Suprapubic skin (tissue), 4 donors: Measurements from ENCODE around the gene NDN. TPM values are rescaled to one million over a fixed set of nuclear protein-coding genes. Genes with fewer than 3 reads are reported as not detected.

Source experiments
- DNase-seq, 2 donors: peaks; one replicate each; pipeline ENCODE4 v3.0.0-alpha.2; 2019; ENCODE audit warnings: low spot score in 2 of 2
- H3K27ac ChIP-seq: fragments of 200-600 bp; sonication (generic); one replicate; pipeline ENCODE4 v1.5.1; 2019
- H3K27me3 ChIP-seq: fragments of 200-600 bp; sonication (generic); one replicate; pipeline ENCODE4 v1.5.1; 2019
- H3K36me3 ChIP-seq: fragments of 200-600 bp; sonication (generic); one replicate; pipeline ENCODE4 v1.5.1; 2019
- H3K4me1 ChIP-seq: fragments of 200-600 bp; sonication (generic); one replicate; pipeline ENCODE4 v1.5.1; 2019
- H3K4me3 ChIP-seq: fragments of 200-600 bp; sonication (generic); one replicate; pipeline ENCODE4 v1.5.1; 2019; ENCODE audit warnings: mild to moderate bottlenecking
- H3K9me3 ChIP-seq: fragments of 200-600 bp; sonication (generic); one replicate; pipeline ENCODE4 v1.5.1; 2019
- CTCF ChIP-seq, 2 donors: fragments of 200-600 bp in 1 of 2; fragments of 450-650 bp in 1 of 2; sonication (generic) in 1 of 2; IDR thresholded peaks; one replicate each; pipeline ENCODE4 v1.5.1; 2016 to 2019; ENCODE audit warnings: antibody characterized with exemption in 2 of 2, mild to moderate bottlenecking in 1 of 2, moderate library complexity in 1 of 2
- EP300 ChIP-seq: sonication (generic); formaldehyde crosslinking; IDR thresholded peaks from one replicate; pipeline ENCODE4 v1.6.1; 2017; ENCODE audit warnings: antibody characterized with exemption
- POLR2A ChIP-seq, 2 donors: fragments of 450-650 bp; IDR thresholded peaks; one replicate each; pipeline ENCODE4 v1.6.1; 2017; ENCODE audit warnings: antibody characterized with exemption in 2 of 2, mild to moderate bottlenecking in 2 of 2, moderate library complexity in 2 of 2
- POLR2AphosphoS5 ChIP-seq, 3 donors: sonication (generic); formaldehyde crosslinking; IDR thresholded peaks; one replicate each; pipeline ENCODE4 v1.6.1; 2017; ENCODE audit warnings: antibody characterized with exemption in 3 of 3
- WGBS: methylation state at CpG from one replicate; pipeline ENCODE4 v1.1.5; 2018; 5-methylcytosine and 5-hydroxymethylcytosine counted together
- total RNA-seq, 4 donors: library from RNA; depleted of rRNA; stranded (reverse); fragments of >200 nt; gene quantifications; one replicate each; pipeline ENCODE4 v1.1.0, GENCODE V29; 2016

The NDN gene
- total RNA-seq, 4 donors from 2014 or later = 8.2 to 14.8 (median 8.9) TPM

- no peaks in the 10 kb centered on the region for H3K9me3 ChIP-seq
- no peak for DNase-seq
- no peak overlapping the region for H3K4me3 ChIP-seq
- TF ChIP-seq CTCF (IDR thresholded peaks at IDR 0.05) = no peak
- no peak for TF ChIP-seq EP300
- no peaks in the 10 kb centered on the region for H3K27me3 ChIP-seq
- H3K4me1 ChIP-seq = no peaks in the 10 kb centered on the region
- no peaks in the 10 kb centered on the region for H3K36me3 ChIP-seq
- WGBS = 90% methylated on average over 2 of the region's 2 CpGs
- no peak overlapping the region for H3K27ac ChIP-seq
Measured at GRCh38 chr15:23695282-23695681, 8.2 kb upstream of the NDN start.

GRCh38 chr15:23694592-23694991, 7.5 kb upstream of the NDN start:
- TF ChIP-seq POLR2AphosphoS5 (IDR thresholded peaks at IDR 0.05) (no peak), POLR2A (IDR thresholded peaks at IDR 0.05) (no peak), EP300 (no peak), CTCF (IDR thresholded peaks at IDR 0.05) (no peak)
- no peaks in the 10 kb centered on the region for H3K36me3 ChIP-seq
- no peaks in the 10 kb centered on the region for H3K4me1 ChIP-seq
- no peaks in the 10 kb centered on the region for H3K9me3 ChIP-seq
- DNase-seq = no peak
- no peaks in the 10 kb centered on the region for H3K27me3 ChIP-seq
- WGBS = 89% methylated on average over 1 of the region's 1 CpG
- no peak overlapping the region for H3K27ac ChIP-seq
- H3K4me3 ChIP-seq = no peak overlapping the region

- 60% methylated on average over 5 of the region's 5 CpGs for WGBS
- Histone ChIP-seq H3K27ac (no peak overlapping the region), H3K27me3 (peaks cover 7% of the 10 kb centered on the region), H3K4me3 (no peak overlapping the region), H3K4me1 (no peaks in the 10 kb centered on the region), H3K9me3 (no peaks in the 10 kb centered on the region), H3K36me3 (no peaks in the 10 kb centered on the region)
- peak in 1 of 2 donors; percentile 67 for DNase-seq
- TF ChIP-seq POLR2AphosphoS5 (IDR thresholded peaks at IDR 0.05) = no peak
- no peak for TF ChIP-seq CTCF (IDR thresholded peaks at IDR 0.05)
- no peak for TF ChIP-seq EP300
- TF ChIP-seq POLR2A (IDR thresholded peaks at IDR 0.05) = no peak
Measured at GRCh38 chr15:23690450-23690852, 3.3 kb upstream of the NDN start.

- Histone ChIP-seq H3K36me3 (no peaks in the 10 kb centered on the region), H3K4me1 (no peaks in the 10 kb centered on the region), H3K27me3 (peaks cover 7% of the 10 kb centered on the region), H3K4me3 (no peak overlapping the region), H3K27ac (no peak overlapping the region), H3K9me3 (no peaks in the 10 kb centered on the region)
- no peak for DNase-seq
- WGBS = 73% methylated on average over 4 of the region's 4 CpGs
- no peak for TF ChIP-seq CTCF (IDR thresholded peaks at IDR 0.05)
- no peak for TF ChIP-seq POLR2AphosphoS5 (IDR thresholded peaks at IDR 0.05)
- no peak for TF ChIP-seq EP300
- no peak for TF ChIP-seq POLR2A (IDR thresholded peaks at IDR 0.05)
Measured at GRCh38 chr15:23690015-23690414, 2.9 kb upstream of the NDN start.

- Histone ChIP-seq H3K4me3 (peak overlapping the region; percentile 52), H3K27ac (no peak overlapping the region), H3K27me3 (peaks cover 7% of the 10 kb centered on the region), H3K4me1 (no peaks in the 10 kb centered on the region), H3K36me3 (no peaks in the 10 kb centered on the region), H3K9me3 (no peaks in the 10 kb centered on the region)
- TF ChIP-seq CTCF (IDR thresholded peaks at IDR 0.05) (no peak), POLR2A (IDR thresholded peaks at IDR 0.05) (no peak), POLR2AphosphoS5 (IDR thresholded peaks at IDR 0.05) (no peak), EP300 (no peak)
- no peak for DNase-seq
- 27% methylated on average over 57 of the region's 57 CpGs for WGBS
Measured at GRCh38 chr15:23686466-23687142, 501 bp downstream of the NDN start.
